ENCODE results near the gene ZNF646.

Gene ZNF646

GRCh38 chr16:31073970-31074813, at the start of gene ZNF646, which contains the start of gene ZNF668:
TSS of gene ZNF646 (plus strand) at chr16:31074422. CDS start at chr16:31076325, 1,903 bp downstream.
TSS of gene ZNF668 (minus strand) at chr16:31074240. CDS start at chr16:31064459, 9,781 bp downstream.
- peak; percentile 95 to 96 for DNase-seq (ENCODE audit: low read depth in 2 of 2)

DNA sequence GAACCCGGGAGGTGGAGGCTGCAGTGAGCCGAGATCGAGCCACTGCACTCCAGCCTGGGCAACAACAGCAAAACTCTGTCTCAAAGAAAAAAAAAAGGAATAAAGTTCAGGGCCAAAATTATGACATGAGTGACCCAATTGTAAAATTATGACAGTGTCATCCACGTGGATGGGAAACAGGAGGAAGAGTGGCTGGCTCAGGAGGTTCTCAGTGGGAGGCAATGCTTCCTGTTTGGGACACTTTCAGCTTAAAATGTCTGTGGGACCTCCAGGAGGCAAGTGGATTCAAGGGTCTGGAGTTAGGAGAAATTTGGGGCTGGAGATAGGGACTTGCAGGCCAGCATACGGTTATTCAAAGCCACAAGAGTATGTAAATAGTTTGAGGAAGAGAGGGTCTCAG, 48.9 kb upstream of the ZNF646 start:
- DNase-seq (ENCODE audit: low read depth in 2 of 2): no peak

DNA sequence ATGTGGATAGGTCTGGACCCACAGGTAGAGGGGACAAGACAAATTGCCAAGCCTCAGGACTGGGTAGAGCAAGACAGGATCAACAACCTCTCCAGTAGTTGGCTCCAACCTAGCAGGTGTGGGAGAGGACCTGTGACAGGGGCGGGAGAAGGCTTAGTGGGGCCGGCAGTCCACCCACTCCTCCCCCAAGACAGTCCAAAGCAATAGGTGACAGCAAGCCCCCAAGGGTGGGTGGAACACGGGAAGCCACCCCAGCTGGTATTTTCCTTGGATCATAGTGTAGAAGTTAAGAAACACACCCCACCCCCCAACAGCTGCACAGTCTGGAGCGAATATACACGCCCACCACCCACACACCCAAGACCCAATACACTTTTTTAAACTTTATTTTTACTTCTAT, 45.0 kb upstream of the ZNF646 start:
- no peak for DNase-seq (ENCODE audit: low read depth in 2 of 2)

- no peak for DNase-seq (ENCODE audit: low read depth in 2 of 2)
Observed at GRCh38 chr16:31031276-31031675, 42.9 kb upstream of the ZNF646 start.

DNA sequence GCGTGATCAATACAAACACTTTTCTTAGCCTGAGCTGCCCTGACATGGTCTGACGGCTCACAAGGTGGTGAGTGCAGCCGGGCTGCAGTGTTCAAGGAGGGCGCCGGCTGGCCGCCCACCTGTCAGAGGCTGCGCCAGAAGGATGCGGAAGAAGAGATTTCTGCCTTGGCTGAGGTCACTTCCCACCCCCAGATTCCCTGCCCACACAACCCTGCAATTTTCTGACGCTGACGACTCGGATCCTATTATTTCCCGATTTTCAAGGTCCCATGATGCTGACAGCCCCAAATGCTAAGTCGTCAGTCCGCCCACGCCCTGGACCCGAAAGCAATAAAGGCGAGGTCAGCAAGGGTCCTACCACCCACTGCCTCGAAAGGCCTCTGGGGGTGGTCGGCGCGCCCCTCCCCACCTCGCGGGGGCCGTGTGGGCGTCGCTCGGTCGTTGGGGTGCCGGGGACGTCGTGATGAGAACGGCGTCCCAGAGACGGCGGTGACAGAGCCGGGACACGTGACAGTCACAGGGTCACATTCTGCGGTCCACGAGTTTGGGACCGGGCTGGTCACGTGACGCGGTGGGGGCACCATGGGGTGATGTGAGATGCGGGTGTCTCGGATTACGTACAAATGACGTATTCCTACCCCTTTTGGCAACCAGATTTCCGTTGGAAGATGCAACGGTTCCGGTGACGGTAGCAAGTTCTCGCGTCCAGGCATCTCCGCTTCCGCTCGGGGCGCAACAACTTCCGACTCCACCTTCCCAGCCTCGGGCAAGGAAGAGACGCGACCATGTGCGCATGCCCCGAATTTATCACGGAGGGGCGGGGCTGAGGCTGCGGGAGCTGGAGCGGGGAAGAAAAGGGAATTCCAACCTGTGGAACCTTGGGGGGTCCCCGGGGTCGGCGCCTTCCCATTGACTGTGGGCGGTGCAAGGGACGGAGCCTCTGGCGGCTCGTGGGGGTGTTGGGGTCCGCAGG, 41.2 kb upstream of the ZNF646 start, which contains the start of gene STX4:
Gene STX4, plus strand, starts transcription at position 823 of the 973 bp plus-strand sequence. CDS start 248 bp downstream, outside the sequence.
- DNase-seq (ENCODE audit: low read depth in 2 of 2): peak; percentile 89 to 94

GRCh38 chr16:31033709-31034492, 40.3 kb upstream of the ZNF646 start:
- DNase-seq (ENCODE audit: low read depth in 2 of 2): peak; percentile 72 to 81

DNA sequence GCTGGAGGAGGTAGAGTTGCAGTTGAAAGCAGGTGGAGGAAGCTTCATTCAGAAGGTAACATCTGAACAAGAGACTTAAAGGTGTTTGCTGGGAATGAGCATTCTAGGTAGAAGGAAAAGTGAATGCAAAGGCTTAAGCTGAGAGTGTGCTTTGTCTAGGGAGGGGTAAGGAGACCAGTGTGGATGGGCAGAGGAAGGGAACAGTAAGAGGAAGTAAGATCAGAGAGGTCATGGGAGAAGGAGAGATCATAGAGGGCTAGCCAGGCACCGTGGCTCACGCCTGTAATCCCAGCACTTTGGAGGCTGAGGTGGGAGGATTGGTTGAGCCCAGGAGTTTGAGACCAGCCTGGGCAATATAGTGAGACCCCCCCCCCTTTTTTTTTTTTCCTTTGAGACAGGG, 37.5 kb upstream of the ZNF646 start:
- no peak for DNase-seq (ENCODE audit: low read depth in 2 of 2)

DNA sequence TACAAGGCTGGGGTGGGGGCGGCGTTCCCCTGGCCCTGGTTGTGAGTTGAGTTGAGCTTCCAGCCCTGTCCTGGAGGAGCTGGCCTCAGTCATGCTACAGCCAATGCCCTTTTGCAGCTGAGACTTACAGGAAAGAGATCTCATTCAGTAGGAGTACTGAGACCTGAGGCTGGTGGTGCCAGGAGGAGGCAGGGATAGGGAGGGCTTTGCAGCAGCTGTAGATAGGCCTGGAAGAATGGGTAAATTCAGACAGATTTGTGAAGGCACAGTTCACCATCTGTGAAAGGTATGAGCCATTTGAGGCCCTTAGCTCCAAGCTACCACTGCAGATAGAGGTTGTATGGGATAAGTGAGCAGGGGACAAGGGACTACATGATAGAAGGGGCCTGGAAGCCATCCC, 35.2 kb upstream of the ZNF646 start:
- no peak for DNase-seq (ENCODE audit: low read depth in 2 of 2)

GRCh38 chr16:31042866-31043265, 31.4 kb upstream of the ZNF646 start:
- no peak for DNase-seq (ENCODE audit: low read depth in 2 of 2)

DNA sequence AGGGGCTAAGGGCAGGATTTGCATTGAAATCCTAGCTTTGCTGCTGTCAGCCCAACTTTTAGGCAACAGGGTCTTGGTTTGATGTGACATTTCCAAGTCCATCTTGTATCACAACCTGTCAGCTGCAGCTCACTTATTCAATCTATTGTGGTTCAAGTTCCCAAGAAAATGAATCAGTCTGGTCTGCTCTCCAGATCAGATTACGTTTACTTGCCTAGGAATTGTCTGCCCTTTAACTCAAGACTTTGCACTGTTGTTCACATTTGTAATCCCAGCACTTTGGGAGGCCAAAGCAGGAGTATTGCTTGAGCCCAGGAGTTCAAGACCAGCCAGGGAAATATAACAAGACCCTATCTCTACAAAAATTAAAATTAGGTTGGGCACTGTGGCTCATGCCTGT, 30.9 kb upstream of the ZNF646 start:
- DNase-seq (ENCODE audit: low read depth in 2 of 2): no peak

GRCh38 chr16:31043898-31044481, 30.2 kb upstream of the ZNF646 start:
- DNase-seq (ENCODE audit: low read depth in 2 of 2): no peak

DNA sequence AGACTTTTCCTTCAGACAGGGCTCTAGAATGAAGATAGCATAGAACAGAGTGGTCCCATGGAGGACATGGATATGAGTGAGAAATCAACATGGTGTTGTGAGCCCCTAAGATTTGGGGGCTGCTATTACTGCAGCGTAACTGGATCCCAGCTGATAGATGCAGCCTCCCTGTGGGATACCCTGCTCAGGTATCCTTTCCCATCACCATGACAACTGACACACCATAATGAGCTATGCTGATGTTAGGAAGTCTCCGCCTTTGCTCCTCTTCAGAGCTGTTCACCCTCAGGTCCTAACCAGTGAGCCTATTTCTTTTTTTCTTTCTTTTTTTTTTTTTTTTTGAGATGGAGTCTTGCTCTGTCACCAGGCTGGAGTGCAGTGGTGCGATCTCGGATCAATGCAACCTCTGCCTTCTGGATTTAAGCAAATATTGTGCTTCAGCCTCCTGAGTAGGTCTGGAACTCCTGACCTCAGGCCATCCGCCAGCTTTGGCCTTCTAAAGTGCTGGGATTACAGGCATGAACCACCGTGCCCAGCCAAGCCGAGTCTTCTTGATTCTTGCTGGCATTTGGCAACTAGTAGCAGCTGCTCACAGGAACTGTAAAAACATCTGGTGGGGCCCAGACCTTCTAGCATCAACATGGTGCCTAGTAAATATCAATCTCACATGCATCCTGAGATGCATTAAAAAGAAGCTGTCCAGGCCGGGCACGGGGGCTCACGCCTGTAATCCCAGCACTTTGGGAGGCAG, 23.8 kb upstream of the ZNF646 start:
- DNase-seq (ENCODE audit: low read depth in 2 of 2): no peak

- no peak for DNase-seq (ENCODE audit: low read depth in 2 of 2)
Observed at GRCh38 chr16:31052114-31052513, 22.1 kb upstream of the ZNF646 start.

DNA sequence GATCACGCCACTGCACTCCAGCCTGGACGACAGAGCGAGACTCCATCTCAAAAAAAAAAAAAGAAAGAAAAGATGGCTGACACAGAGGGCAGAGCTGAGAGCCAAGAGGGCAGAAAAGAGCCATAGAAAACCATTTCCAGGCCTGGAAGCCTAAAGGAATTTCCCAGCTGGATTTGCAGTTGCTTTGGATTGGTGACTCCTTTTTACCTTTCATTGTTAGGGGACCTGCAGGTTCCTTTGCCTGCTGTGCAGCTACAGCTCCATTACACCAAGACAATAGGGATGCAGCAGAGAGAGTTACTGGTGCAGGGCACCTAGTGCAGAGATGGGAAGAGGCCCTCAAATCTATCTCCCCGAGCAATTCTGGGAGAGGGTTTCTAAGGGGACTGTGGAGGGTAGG, 18.6 kb upstream of the ZNF646 start:
- no peak for DNase-seq (ENCODE audit: low read depth in 2 of 2)

DNA sequence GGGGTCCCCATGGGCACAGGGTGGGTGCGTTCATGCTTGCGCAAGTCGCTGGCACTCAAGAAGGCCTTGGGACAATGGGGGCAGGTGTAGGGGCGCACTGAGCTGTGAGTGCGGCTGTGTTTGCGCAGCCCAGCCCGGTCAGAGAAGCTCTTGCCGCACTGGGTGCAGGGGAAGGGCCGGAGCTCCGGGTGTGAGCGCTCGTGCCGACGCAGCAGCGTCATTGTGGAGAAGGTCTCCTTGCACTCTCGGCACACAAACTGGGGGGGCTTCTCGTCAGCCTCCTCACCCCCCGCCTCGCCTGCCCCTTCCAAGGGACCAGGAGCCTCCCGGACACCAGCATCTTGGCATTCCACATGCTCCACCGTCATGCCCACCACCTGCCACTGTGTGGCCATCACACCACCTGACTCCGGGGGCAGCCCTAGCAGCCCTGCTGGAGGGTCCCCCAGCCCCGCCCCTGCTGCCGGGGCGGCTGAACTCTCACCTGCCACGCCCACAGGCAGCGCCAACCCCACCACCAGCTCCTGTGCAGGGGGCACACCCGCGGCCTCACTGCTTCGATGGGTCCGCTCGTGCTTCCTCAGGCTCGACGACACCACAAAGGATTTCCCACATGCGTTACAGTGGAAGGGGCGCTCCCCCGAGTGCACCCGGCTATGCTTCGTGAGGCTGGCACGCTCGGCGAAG, 13.0 kb upstream of the ZNF646 start:
- DNase-seq (ENCODE audit: low read depth in 2 of 2): no peak

DNA sequence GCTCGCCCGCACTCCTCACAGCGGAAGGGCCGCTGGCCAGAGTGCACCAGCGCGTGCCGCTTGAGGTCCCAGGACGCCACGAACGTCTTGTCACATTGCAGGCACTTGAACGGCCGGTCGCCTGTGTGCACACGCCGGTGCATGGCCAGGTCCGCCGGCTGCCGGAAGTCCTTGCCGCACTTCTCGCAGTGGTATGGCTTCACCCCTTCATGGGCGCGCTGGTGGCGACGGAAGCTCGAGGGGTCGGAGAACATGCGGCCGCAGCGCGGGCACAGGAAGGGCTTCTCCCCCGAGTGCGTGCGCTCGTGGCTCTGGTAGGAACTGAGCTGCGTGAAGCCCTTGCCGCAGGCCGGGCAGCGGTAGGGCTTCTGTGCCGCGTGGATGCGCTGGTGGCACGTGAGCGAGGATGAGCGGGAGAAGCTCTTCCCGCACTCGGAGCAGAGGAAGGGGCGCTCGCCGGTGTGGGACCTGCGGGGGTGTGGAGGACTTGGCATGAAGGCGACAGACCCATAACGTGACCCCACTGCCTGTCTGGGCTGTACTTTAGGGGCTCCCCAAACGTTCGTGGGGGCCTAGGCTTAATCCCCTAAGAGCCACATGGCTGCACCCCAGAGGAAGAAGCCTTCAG, 12.3 kb upstream of the ZNF646 start:
- no peak for DNase-seq (ENCODE audit: low read depth in 2 of 2)

- no peak for DNase-seq (ENCODE audit: low read depth in 2 of 2)
Observed at GRCh38 chr16:31063495-31063842, 10.8 kb upstream of the ZNF646 start.

GRCh38 chr16:31063843-31064611, 10.2 kb upstream of the ZNF646 start:
- DNase-seq (ENCODE audit: low read depth in 2 of 2): no peak
